Epithelial cell of proximal tubule (primary cell): ENCODE results near the gene ACAP3. TPM values are rescaled to one million over a fixed set of nuclear protein-coding genes. Genes with fewer than 3 reads are reported as not detected.

Experiments
- DNase-seq: peaks from one replicate; pipeline ENCODE4 v3.0.0-alpha.2; 2011; ENCODE audit warnings: low read depth
- H3K4me3 ChIP-seq: 2 replicates; pipeline ENCODE4 v1.5.1; 2011; ENCODE audit warnings: low read depth, mild to moderate bottlenecking, low read length
- CTCF ChIP-seq: conservative IDR thresholded peaks from 2 replicates; pipeline ENCODE4 v1.5.1; 2012; ENCODE audit warnings: low read depth, mild to moderate bottlenecking, low read length
- total RNA-seq: library from RNA; depleted of rRNA; stranded (reverse); fragments of >200 nt; gene quantifications from 2 replicates; pipeline ENCODE4 v1.2.3, GENCODE V29; 2015

The ACAP3 gene
- total RNA-seq, 1 donor from 2014 or later = 29.1 TPM

GRCh38 chr1:1347663-1348419 lies 40.1 kb upstream of the ACAP3 start:
- DNase-seq = no peak
- TF ChIP-seq CTCF = no peak

DNA sequence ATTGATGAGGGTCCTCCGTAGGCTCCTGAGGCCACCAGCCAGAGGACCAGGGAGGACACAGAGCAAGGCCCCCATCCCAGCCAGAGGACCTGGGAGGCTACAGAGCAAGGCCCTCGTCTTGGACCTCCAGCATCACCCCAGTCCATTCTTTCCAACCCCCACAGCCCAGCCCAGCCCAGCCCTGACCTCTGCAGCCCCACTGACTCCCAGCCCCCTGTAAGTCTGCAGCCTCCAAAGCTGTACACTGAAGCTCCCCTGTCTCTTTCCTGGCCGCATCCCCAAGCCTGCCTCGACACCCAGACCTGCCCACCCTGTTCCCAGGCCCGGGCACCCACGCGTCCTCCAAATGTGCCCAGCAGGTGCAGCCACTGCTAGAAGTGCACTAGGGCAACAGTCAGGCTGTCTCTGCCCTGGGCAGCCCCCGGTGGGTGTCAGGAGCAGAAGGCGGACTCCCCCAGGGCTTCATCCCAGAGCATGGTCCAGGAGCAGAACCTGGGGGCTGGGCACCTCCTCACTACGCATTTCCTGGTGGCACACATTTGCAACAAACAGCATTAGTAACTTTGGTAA lies 39.4 kb upstream of the ACAP3 start:
- peak overlapping the region; percentile 84 for H3K4me3 ChIP-seq
- no peak for TF ChIP-seq CTCF
- DNase-seq = no peak

More at GRCh38 chr1:1347663-1348419, 40.1 kb upstream of the ACAP3 start:
- H3K4me3 ChIP-seq = peak overlapping the region; percentile 84

GRCh38 chr1:1346501-1346890 lies 38.8 kb upstream of the ACAP3 start:
- no peak for DNase-seq
- peak overlapping the region; percentile 84 for H3K4me3 ChIP-seq
- no peak for TF ChIP-seq CTCF

DNA sequence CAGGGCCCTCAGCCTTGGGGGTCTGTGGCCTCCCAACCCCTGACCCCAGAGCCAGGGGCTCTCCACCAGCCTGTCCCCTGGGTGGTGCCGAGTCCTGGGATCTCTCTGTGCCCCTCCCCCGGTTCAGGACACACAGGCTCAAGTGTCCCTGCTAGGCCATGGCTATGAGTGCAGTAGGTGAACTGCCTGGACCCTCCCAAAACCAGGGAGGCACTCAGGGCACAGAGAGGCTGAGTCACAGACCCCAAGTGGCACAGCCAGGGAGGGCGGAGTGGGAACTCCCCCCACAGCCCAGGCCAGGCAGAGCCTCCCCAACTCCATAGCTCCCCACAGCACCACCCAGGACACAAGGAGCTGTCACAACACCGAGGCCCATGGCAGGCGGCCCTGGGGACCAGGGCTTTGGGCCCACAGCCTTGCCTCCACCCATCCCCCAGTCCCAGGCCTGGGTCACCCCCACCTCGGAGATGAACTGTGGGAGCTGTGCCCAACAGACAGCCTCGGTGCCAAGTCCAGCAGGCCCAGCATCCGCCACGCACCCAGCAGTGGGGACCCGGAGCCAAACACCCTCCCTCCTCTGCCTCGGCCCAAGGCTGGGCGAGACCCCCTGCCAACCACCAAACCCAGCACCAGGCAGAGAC lies 38.2 kb upstream of the ACAP3 start:
- DNase-seq = no peak
- peak overlapping the region; percentile 84 for H3K4me3 ChIP-seq
- TF ChIP-seq CTCF = no peak

- H3K4me3 ChIP-seq = peak overlapping the region; percentile 26
- no peak for TF ChIP-seq CTCF
- no peak for DNase-seq
Measured at GRCh38 chr1:1345384-1345783, 37.7 kb upstream of the ACAP3 start.

DNA sequence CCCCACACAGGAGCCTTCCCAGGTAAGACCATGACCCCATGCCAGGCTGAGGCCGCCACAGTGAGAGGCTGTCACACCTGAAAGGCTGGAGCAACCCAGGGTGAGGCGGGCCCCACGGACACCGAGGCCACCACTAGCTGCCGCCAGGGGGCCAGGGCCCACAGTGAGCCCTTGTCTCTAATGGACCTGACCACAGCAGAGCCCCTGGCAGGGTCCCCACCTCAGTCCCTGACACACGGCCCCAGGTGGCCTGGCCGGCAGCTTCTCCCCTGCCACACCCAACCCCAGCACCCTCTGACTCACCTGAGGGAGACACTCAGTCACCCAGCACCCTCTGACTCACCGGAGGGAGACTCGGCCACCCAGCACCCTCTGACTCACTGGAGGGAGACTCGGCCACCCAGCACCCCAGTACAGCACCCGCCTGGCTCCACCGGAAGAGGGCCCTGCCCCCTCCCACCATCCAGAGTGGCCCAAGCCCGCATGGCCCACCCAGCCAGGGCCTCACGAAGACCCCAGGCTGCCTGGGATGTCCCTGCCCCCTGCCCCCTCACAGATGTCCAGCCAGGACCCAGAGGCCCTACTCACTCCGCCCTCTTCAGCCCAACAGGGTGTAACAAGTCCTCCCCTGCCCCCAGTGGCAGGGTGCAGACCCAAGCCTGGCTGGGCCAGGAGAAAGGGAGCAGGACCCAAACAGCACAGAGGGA lies 37.1 kb upstream of the ACAP3 start:
- DNase-seq = peak; percentile 35
- TF ChIP-seq CTCF = peak; percentile 51
- H3K4me3 ChIP-seq = peak overlapping the region; percentile 26
